ENCODE data around the gene ZNF829. TPM values are rescaled to one million over a fixed set of nuclear protein-coding genes. Genes with fewer than 3 reads are reported as not detected.

ZNF829 gene
- total RNA-seq, 1 donor = 3.5 TPM

GRCh38 chr19:36851898-36852297 lies 64.2 kb downstream of the ZNF829 start:
- H3K4me3 ChIP-seq (ENCODE audit: low read depth, low read length) = peak overlapping the region; percentile 86
- no peak for DNase-seq (ENCODE audit: low read depth)
- TF ChIP-seq CTCF (IDR thresholded peaks at IDR 0.05; ENCODE audit: insufficient read depth, low read depth, low read length) = no peak

GRCh38 chr19:36850559-36851442 lies 65.3 kb downstream of the ZNF829 start, which contains the start of gene ZNF345:
Gene ZNF345 (plus strand): TSS chr19:36850876. CDS start chr19:36876831, 25,955 bp downstream.
- H3K4me3 ChIP-seq (ENCODE audit: low read depth, low read length) = peak within 1 kb of the TSS; percentile 86
- DNase-seq (ENCODE audit: low read depth) = peak; percentile 96
- TF ChIP-seq CTCF (IDR thresholded peaks at IDR 0.05; ENCODE audit: insufficient read depth, low read depth, low read length) = no peak

- no peak for TF ChIP-seq CTCF (IDR thresholded peaks at IDR 0.05; ENCODE audit: insufficient read depth, low read depth, low read length)
- H3K4me3 ChIP-seq (ENCODE audit: low read depth, low read length) = peak overlapping the region; percentile 86
- peak; percentile 90 for DNase-seq (ENCODE audit: low read depth)
Measured at GRCh38 chr19:36849701-36850558, 66.2 kb downstream of the ZNF829 start.

- H3K4me3 ChIP-seq (ENCODE audit: low read depth, low read length) = no peak overlapping the region
- DNase-seq (ENCODE audit: low read depth) = no peak
- TF ChIP-seq CTCF (IDR thresholded peaks at IDR 0.05; ENCODE audit: insufficient read depth, low read depth, low read length) = no peak
Measured at GRCh38 chr19:36847968-36848367, 68.1 kb downstream of the ZNF829 start.

GRCh38 chr19:36838784-36839324 lies 77.2 kb downstream of the ZNF829 start:
- DNase-seq (ENCODE audit: low read depth) = peak; percentile 11

More at GRCh38 chr19:36838784-36839324, 77.2 kb downstream of the ZNF829 start:
- no peak for TF ChIP-seq CTCF (IDR thresholded peaks at IDR 0.05; ENCODE audit: insufficient read depth, low read depth, low read length)
- peak overlapping the region; percentile 88 for H3K4me3 ChIP-seq (ENCODE audit: low read depth, low read length)

Small RNAs within 50 kb of the gene (small RNA-seq; reads per million reads assigned to genes)
- not detected for gene RF00019

Other genes with a start within 250 kb of the ZNF829 start
- gene ZNF461, start 249.5 kb downstream of the ZNF829 start, total RNA-seq = 10.3 and 13.4 TPM in 2 replicates
- gene ZNF567, start 228.7 kb downstream of the ZNF829 start, total RNA-seq = 4.2 and 8.2 TPM in 2 replicates
- 3.2 and 3.9 TPM in 2 replicates for gene ZNF850, start 143.5 kb downstream of the ZNF829 start, total RNA-seq
- gene ZNF790, start 77.9 kb downstream of the ZNF829 start, total RNA-seq = 4.5 and 10.4 TPM in 2 replicates
- gene ZNF345, start 65.4 kb downstream of the ZNF829 start, total RNA-seq = 2.3 and 6.0 TPM in 2 replicates
- gene ZNF568, start within 50 bp of the ZNF829 start, total RNA-seq = 8.7 and 11.2 TPM in 2 replicates
- gene ZNF420, start 162.1 kb upstream of the ZNF829 start, total RNA-seq = 4.8 and 8.2 TPM in 2 replicates